Measurements from ENCODE around the gene ZBTB45.
"Not testable (repeated sequence)": the region's sequence is repeated elsewhere in the genome, so short reads cannot be mapped to it uniquely, and the experiment has no call there.

The ZBTB45 gene

DNA sequence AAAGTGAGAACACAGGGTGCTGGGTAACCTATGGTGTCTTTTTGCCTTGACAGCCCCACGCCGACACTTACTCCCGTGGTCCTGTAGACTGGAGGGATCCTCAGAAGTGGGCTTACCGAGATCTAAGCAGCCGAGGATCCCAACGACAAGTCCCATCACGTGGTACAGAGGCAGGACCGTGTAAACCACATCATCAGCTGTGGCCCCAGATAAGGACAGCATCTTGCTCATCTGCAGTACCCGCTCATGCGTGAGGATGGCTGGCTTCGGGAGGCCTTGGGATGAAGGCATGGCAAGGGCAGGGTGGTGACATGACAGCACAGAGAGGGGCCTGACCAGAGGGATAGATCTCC is 9.9 kb downstream of the ZBTB45 start:
- DNase-seq: no peak

DNA sequence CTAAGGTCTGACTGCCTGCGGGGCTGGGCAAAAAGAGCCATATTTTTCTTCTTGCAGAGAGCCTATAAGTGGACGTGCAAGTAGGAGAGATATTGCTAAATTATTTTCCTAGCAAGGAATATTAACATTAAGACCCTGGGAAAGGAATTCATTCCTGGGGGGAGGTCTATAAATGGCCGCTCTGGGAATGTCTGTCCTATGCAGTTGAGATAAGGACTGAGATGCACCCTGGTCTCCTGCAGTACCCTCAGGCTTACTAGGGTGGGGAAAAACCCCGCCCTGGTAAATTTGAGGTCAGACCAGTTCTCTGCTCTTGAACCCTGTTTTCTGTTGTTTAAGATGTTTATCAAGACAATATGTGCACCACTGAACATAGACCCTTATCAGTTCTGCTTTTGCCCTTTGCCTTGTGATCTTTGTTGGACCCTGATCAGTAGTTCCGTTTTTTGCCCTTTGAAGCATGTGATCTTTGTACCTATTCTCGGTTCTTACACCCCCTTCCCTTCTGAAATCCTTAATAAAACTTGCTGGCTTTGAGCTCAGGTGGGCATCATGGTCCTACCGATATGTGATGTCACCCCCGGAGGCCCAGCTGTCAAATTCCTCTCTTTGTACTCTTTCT is 11.9 kb downstream of the ZBTB45 start:
- not testable (repeated sequence) for DNase-seq

DNA sequence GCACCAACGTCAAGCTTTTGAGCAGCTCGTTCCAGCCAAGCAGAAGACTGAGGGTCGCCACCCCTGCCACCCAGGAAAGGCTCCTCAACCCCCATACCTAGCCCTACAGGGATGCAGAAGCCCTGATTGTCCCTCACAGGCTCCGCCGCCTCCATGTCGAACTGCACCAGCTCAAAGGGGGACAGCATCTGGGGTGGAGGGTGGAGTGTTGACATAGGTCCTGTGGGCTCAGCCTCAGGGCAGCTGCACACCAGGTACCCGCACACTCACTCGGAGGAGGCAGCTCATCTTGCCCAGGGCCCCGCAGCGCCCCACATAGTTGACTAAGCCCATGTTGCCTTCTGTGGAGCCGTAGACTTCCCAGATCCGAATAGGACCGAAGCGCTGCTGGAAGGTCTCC is 19.4 kb downstream of the ZBTB45 start:
- DNase-seq: no peak

DNA sequence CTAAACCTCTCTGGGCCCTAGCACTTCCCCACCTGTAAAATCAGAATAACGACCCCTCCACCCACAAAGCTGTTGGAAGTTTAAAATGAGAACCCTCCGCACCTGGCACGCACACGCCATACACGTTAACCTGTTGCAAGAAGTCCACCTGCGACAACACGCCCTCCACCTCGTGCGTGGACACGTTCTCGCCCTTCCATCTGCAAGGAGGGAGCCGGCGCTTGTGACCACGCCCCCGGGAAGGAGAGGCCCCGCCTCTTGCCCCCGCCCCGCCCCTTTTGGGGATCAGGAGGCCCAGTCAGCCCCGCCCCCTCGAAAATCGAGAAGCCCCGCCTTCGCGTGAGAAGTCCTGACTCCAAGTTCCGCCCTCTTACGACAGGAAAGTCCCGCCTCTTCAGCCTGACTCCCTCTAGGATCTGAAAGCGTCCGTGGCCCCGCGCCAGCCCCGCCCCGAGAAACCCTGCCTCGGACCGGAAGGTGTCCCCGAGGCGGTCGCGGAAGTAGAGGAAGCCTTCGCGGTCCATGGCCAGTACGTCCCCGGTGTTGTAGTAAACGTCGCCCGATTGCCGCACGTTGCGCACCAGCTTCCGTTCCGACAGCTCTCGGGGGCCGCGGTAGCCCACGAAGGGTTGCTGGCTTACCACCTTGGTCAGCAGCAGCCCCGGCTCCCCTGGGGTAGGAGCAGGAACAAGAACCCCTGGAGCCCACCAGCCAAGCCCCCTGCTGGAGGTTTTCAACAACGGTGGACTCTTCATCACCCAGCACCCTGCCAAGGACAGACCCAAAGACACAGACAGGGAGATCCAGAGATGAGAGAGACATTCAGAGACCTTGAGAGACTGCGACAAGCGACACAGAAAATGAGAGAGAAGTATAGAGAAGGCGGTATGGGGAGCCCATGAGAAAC is 20.3 kb downstream of the ZBTB45 start:
- peak; percentile 100 for DNase-seq

DNA sequence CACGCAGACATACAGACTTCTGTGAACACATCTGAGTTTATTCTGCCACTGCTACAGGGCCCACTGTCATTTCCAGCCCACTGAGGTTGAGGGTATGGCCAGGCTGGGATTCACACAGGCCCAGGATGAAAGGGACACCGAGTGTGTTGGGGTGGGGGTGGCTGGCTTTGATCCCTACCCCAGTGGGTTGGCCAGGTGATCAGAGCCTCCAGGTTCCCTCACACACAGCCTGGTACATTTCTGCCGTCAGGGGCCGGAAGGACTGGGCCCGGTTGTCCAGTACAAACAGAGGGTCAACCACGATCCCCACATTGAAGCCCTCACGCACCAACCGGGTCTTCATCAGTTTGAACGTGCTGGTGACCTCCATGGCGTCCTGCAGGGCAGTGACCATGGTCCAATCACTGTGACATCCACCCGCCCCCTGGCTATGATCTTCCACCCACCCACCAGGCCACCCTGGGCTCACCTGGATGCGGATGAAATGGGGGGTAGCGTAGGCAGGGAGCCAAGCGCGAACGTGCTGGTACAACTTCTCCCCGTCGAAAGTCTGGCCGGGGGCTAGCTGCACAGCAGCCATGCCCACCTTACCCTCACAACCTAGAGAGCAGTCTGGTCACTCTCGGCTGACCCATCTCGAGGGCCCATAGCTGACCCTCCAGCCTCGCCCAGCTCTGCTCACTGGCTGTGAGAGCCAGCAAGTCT is 21.1 kb downstream of the ZBTB45 start:
- no peak for DNase-seq

DNA sequence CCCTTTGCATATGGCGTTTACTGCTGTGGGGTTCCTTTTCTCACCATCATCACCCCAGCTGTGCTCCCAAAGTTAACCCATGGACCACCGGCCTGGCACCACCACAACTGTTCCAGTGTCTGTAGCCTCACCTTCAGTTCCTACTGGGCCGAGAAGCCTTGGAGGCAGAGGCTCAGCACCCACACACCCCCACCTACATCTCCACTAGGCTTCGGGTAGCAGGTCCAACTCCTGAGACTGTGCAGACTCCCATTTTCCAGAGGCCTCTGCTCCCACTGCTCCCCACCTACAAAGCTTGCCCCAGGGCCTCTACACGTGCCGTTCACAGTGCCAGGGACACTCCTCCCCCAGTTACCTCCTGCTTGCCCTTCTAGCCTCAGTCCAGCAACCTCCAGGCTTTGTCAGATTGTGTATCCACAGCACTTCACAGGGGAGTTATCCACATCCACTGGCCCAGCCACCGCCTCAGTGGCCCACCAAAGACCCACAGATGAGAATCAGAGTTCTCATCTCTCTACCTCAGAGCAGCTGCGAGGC is 21.9 kb downstream of the ZBTB45 start:
- DNase-seq: no peak

DNA sequence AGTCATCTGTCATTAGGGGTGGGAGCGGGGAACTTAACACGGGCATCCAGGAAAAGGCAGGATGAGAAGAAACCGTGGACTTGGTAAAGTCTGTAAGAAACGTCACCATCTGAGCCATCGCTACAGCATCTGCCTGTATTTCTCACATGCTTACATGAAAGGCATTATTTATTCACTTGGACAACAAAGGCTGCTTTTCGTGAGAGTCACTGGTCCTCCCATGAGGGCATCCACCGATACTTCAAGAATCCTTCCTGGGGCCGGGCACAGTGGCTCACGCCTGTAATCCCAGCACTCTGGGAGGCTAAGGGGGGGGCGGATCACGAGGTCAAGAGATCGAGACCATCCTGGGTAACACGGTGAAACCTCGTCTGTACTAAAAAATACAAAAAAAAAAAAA is 27.3 kb downstream of the ZBTB45 start:
- DNase-seq: no peak

DNA sequence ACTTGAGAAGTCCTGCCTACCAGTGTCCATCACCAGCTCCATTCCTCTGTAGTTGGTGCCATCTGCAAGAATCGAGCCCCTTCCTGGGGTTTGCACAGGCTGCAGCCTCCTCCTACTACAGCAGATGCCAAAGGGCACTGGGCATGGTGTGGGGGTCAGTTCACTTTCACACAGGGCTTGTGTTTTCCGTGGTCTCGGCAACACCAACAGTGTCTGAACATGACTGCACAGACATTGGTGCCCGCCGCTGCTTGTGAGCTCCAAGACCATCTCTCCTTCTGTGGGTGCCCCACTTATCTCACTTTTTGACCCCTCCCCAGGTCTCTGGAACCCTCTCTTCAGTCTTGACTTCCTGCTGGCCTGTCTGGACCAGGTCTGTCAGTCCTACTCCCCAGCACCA is 28.2 kb downstream of the ZBTB45 start:
- DNase-seq: no peak

DNA sequence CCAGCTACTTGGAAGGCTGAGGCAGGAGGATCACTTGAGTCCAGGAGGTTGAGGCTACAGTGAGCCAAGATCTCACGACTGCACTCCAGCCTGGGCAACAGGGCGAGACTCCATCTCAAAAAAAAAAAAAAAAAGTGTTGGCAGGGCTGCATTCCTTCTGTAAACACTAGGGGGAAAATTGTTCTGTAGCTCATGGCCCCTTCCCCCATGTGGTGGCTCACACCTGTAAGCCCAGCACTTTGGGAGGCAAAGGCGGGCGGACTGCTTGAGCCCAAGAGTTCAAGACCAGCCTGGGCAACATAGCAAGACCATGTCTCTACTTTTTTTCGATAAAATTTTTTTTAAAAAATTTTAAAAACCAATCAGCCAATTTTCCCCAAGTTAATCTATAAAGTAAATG is 35.3 kb downstream of the ZBTB45 start:
- not testable (repeated sequence) for DNase-seq

DNA sequence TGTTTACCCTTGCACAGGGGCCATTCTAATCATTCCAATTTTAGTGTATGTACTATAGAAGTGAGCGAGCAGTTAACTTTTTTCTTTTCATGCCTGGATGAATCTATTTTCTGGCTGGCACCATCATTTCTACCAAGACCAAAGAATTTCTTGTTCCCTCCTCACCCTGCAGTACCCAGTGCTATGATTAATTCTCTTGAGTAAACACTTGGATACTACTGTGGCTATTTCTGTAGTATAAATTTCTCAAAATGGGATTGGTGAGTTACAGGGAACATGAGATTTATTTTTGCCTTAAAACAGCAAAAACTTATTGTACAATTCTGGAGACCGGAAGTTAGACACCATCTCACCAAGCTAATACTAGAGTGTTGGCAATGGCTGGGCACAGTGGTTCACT is 35.8 kb downstream of the ZBTB45 start:
- no peak for DNase-seq

DNA sequence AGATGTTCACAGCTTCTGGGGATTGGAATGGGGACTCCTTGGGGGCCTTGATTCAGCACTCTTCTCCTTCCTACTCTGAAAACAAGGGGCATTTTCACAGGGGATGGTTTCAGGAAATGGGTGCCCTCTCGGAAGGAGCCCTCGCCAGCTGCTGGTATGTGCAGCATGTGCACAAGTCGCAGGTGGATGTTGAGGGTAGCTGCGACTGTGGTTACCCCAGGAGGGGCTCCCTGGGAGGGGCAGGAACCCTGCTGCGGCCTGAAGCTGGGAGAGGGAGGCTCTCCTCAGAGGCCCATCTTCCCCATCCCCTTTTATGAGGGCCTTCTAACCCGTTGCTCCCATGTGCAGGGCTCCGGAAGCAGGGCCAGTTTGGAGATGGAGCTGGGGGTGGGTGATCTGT is 37.2 kb downstream of the ZBTB45 start:
- DNase-seq: no peak

DNA sequence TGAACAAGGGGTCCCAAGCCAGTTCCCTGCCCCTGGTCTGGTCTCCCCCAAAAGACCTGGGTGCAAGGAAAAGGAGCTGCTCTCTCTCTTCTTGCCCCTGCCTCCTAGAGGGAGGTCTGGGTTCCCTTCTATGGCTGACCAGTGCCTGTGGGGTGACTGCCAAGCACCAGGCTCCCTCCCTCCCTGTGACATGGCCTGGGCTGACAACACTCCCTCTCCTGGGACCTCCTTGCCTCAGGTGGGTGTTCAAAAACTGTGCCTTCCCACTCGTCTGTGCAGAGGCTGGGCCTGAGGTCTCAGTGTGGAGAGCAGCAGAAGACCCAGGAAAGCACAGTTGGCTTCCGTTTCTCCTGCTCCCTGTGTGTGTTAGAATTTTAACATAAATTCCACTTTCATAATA is 38.8 kb downstream of the ZBTB45 start:
- DNase-seq: no peak

DNA sequence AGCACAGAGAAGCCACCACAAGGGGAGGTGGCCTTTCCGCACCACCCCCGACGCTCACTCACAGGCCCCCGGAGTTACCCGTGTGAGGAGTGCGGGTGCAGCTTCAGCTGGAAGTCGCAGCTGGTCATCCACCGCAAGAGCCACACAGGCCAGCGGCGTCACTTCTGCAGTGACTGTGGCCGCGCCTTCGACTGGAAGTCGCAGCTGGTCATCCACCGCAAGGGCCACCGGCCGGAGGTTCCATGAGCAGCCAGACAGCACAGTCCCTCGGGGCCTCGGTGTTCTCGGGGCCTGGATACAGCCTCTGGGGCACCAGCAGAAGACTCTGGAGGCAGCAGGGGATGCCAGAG is 39.2 kb downstream of the ZBTB45 start:
- DNase-seq: no peak

DNA sequence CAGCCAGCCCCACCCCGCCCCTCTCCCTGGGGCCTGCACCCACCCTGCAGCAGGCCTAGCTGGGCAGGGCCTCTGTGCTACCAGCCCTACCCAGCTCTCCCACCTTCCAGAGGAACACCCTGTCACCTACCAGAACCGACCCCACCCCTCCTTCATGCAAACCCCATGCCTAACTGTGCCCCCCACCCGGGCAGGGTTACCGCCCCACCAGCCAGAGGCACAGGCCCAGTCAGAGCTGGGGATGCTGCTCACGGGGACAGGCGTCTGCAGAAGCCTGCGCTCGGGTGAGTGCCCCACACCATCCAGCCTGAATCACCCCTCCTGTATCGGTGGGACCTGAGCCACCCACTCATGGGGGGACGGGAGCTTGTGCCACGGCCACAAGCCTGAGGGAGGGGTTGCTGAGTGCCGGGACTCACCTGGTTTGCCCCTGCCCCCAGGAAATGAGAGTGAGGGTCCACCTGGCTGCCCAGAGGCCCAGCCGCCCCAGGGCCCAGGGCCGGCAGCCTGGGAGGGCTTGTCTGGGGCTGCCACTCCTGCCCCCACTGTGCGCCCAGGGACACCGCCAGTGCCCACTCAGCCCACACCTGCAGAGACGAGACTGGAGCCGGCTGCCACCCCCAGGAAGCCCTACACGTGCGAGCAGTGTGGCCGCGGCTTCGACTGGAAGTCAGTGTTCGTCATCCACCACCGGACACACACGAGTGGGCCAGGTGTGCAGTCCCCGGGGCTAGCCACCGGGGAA is 39.7 kb downstream of the ZBTB45 start:
- no peak for DNase-seq

DNA sequence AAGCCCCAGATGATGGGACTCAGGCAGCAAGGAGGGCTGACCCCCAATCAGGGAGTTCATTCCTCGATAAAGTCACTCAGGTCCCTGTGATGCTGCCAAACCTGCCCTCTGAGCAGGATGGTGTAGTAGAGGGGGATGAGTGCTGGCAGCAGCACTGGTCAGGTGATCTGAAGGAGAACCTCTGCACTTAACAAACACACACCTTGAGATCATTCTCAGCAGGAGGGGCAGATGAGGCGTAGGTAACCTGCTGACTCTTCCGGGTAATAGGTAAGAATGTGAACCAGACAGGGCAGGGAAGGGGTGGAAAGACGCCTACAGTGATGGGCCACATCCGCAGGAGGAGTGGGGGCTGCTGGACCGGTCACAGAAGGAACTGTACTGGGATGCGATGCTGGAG is 40.3 kb downstream of the ZBTB45 start:
- no peak for DNase-seq

DNA sequence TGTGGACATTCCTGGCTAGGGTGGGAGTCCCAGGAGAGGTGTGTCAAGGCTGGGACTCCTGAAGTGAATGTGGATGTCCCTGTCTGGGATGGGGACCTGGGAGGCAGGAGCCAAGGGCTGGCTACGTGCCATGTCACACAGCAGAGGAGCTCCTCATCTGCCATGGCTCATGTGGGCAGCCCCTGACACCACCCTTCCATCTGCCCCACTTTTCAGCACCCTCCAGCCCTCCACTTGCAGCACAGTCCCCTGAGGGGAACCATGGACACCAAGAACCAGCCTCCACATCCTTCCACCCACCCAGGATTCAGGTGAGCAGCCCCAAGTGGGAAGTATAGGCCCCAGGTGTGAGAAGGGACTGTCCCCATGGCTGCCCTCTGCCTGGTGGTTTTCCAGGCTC is 41.7 kb downstream of the ZBTB45 start:
- no peak for DNase-seq

DNA sequence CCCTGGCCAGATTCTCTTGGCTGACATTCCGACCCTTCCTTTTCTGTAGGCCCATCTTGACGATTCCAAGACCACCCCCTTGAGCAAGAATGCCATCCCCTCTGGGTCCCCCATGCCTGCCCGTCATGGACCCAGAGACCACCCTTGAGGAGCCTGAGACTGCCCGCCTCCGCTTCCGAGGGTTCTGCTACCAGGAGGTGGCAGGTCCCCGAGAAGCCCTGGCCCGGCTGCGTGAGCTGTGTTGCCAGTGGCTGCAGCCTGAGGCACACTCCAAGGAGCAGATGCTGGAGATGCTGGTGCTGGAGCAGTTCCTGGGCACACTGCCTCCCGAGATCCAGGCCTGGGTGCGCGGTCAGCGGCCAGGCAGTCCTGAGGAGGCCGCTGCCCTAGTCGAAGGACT is 42.5 kb downstream of the ZBTB45 start:
- DNase-seq: no peak

DNA sequence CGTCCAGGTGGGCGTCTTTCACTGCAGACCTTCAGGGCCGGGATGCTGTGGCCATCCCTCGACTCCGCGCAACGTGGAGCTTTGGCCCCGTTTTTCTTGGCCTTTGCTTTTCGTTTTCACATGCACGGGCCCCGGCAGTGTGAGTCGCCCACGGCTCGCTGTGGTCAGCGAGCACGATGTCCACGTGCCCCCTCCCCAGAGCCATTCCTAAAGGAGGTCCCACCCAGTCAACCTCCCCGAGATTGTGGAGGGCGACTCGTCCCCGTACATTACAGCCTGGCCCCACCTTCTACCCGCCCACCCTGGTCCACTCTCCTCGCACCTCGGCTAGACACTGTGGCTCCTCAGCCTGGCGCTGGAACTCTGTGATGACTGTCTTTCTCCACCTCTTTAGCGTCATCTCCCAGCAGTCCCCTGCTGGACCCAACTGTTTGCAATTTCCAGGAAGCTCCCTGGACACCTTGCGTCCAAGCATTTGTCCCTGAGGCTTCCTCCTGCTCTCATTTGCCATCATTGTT is 43.1 kb downstream of the ZBTB45 start:
- no peak for DNase-seq

DNA sequence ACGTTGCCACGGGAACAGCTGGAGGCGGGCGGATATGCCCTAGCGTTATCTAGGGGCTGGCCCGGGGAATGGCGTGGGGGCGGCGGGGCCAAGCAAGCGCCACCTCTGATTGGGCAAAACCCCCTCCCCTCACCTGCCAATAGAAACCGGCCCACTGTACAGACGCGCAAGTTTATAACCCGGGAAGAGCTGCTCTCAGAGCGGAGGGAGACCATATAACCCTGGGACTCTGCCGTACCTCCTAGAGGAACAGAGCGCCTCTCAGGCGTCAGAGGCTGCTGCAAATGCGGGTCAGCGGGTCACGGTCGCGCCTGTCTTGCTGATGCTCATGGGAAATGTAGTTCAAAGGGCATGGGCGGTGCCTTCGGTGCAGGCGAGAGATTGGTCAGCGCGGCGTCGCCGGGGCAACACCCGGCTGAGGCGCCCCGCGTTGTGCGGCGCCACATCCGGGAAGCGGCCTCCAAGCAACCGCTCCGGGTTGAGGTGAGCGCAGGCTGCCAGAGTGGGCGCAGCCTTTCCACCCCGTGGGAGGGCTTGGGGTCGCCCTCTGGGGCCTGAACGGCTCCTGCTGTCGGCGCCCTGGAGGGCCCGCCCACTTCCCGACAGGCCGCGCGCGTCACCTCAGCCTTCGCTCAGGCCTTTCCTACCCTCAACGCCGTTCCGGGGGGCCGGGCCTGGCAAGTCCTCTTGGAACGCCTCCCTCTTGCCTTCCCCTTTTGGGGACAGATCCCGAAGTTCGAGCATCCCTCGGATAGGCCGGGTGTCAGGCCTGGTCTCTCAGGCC is 43.7 kb downstream of the ZBTB45 start, which contains the start of gene ZNF446:
Gene ZNF446 (plus strand): TSS at position 639 of the 784 bp plus-strand sequence. CDS start 867 bp downstream, outside the sequence.
- DNase-seq: peak; percentile 98

DNA sequence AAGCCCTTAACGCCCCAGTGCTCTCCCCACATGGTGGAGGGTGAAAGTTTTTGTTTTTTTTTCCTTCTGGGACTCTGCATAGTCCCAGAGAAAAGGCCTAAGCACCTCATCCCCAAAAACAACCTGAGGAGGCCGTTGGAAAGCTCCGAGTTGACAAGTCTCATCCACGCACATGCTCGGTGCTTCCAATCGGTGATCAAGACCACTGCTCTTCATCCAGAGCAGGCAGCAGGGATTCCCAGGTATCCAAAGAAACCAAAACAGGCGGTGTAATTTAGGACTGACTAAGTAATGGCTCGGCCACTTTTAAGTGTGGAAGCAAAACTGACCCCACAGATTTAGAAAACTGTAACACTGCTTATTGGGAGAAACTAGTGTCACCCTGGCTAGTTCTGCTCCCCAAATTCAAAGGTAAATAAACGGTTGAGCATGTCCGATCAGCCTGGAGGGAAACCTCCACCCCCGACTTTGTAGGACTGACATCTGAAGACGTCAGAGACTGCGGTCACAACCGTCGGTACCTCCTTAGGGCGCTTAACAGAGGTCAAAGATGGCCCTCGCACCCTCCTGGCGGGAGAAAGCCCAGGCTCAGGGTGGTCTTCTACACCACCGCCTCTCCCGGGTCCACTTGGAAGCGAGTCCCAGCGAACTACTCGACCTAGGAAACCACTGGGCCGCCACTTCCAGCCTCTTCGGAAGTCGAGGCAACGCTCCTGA is 44.5 kb downstream of the ZBTB45 start:
- no peak for DNase-seq
